Lung (tissue), 12 donors: ENCODE measurements around the gene CEP19. TPM values are rescaled to one million over a fixed set of nuclear protein-coding genes. Genes with fewer than 3 reads are reported as not detected.

ENCODE experiments used
- ATAC-seq: fragments of 200-7000 bp; cut with Tn5 transposase; one replicate; pipeline ENCODE4 v1.9.1; 2020; ENCODE audit warnings: moderate number of reproducible peaks; ENCODE audit not compliant: insufficient read depth, low FRiP score
- DNase-seq, 3 donors: peaks; one replicate each; pipeline ENCODE4 v3.0.0-alpha.2; 2013 to 2017
- H3K27ac ChIP-seq, 2 donors: one replicate each; pipeline ENCODE4 v1.5.1; 2013; ENCODE audit warnings: mild to moderate bottlenecking in 2 of 2, moderate library complexity in 2 of 2, control low read depth in 1 of 2, inconsistent platforms in 1 of 2, low read depth in 1 of 2, low read length in 1 of 2
- H3K27me3 ChIP-seq, 3 donors: one replicate each; pipeline ENCODE4 v1.5.1; 2013; ENCODE audit warnings: low read length in 2 of 3; ENCODE audit not compliant: control insufficient read depth in 3 of 3, insufficient read depth in 3 of 3
- H3K36me3 ChIP-seq, 4 donors: one replicate each; pipeline ENCODE4 v1.5.1; 2013; ENCODE audit warnings: low read length in 4 of 4, mild to moderate bottlenecking in 1 of 4, moderate library complexity in 1 of 4; ENCODE audit not compliant: control insufficient read depth in 4 of 4, insufficient read depth in 4 of 4
- H3K4me1 ChIP-seq, 5 donors: one replicate each; pipeline ENCODE4 v1.5.1; 2013; ENCODE audit warnings: low read length in 5 of 5, mild to moderate bottlenecking in 2 of 5, moderate library complexity in 1 of 5; ENCODE audit not compliant: control insufficient read depth in 5 of 5, insufficient read depth in 5 of 5
- H3K4me3 ChIP-seq: one replicate; pipeline ENCODE4 v1.5.1; 2013; ENCODE audit warnings: mild to moderate bottlenecking, control low read depth, moderate library complexity
- H3K9ac ChIP-seq, 2 donors: one replicate each; pipeline ENCODE4 v1.5.1; 2013; ENCODE audit warnings: low read length in 2 of 2, control low read depth in 1 of 2; ENCODE audit not compliant: insufficient read depth in 1 of 2
- H3K9me3 ChIP-seq, 4 donors: one replicate each; pipeline ENCODE4 v1.5.1; 2013; ENCODE audit warnings: low read length in 3 of 4, mild to moderate bottlenecking in 1 of 4, moderate library complexity in 1 of 4; ENCODE audit not compliant: control insufficient read depth in 4 of 4, insufficient read depth in 3 of 4
- WGBS, 2 donors: extraction: QIAGEN DNeasy Blood & Tissue Kit; methylation state at CpG; one replicate each; pipeline ENCODE4 v1.1.7; 2013; 5-methylcytosine and 5-hydroxymethylcytosine counted together
- polyA plus RNA-seq, 2 donors: library from polyadenylated mRNA; stranded (reverse); fragments of 200-250 nt; gene quantifications; one replicate each; pipeline ENCODE4 v1.2.1, GENCODE V29; 2013
- total RNA-seq, 2 donors: library from RNA; depleted of rRNA in 1 of 2; stranded (reverse); fragments of >200 nt in 1 of 2; gene quantifications; one replicate each; pipeline ENCODE4 v1.2.1, GENCODE V29; 2014 to 2021
- TF ChIP-seq, protein P1 (sequence below): IDR thresholded peaks from 2 replicates; pipeline ENCODE4 v1.5.1; 2012; ENCODE audit warnings: mild to moderate bottlenecking; ENCODE audit errors: control extremely low read depth, extremely low read depth
- donor health status: control.
- donor health status: control.
- donor health status: Bipolar disorder and iron deficiency.
- donor health status: healthy.
- donor health status: DM: yes; HTN: yes; CAD: no.

Gene CEP19
- total and polyA plus RNA-seq, 4 donors = 0.93 to 4.3 (median 2.4) TPM

GRCh38 chr3:196662033-196662432 is 50.0 kb downstream of the CEP19 start:
- Histone ChIP-seq H3K27me3 (no peaks in the 10 kb centered on the region), H3K4me1 (peaks cover 0 to 8% (median 0%) of the 10 kb centered on the region in 5 donors), H3K4me3 (no peak overlapping the region), H3K27ac (no peak overlapping the region), H3K9me3 (peaks cover 0 to 2% (median 0%) of the 10 kb centered on the region in 4 donors), H3K36me3 (peaks cover 0 to 23% (median 0%) of the 10 kb centered on the region in 4 donors), H3K9ac (no peak overlapping the region)
- ATAC-seq = no peak
- DNase-seq = no peak
- 88 to 95% methylated on average over 13 of the region's 13 CpGs for WGBS, 2 donors
- TF ChIP-seq, protein P1, sequence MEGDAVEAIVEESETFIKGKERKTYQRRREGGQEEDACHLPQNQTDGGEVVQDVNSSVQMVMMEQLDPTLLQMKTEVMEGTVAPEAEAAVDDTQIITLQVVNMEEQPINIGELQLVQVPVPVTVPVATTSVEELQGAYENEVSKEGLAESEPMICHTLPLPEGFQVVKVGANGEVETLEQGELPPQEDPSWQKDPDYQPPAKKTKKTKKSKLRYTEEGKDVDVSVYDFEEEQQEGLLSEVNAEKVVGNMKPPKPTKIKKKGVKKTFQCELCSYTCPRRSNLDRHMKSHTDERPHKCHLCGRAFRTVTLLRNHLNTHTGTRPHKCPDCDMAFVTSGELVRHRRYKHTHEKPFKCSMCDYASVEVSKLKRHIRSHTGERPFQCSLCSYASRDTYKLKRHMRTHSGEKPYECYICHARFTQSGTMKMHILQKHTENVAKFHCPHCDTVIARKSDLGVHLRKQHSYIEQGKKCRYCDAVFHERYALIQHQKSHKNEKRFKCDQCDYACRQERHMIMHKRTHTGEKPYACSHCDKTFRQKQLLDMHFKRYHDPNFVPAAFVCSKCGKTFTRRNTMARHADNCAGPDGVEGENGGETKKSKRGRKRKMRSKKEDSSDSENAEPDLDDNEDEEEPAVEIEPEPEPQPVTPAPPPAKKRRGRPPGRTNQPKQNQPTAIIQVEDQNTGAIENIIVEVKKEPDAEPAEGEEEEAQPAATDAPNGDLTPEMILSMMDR = no peak

GRCh38 chr3:196661400-196661799 is 50.6 kb downstream of the CEP19 start:
- H3K9me3 ChIP-seq = peaks cover 0 to 2% (median 0%) of the 10 kb centered on the region in 4 donors
- TF ChIP-seq, protein P1 = no peak
- peaks cover 0 to 8% (median 0%) of the 10 kb centered on the region in 5 donors for H3K4me1 ChIP-seq
- 77 to 85% methylated on average over 16 of the region's 16 CpGs for WGBS, 2 donors
- no peak overlapping the region for H3K4me3 ChIP-seq
- no peak overlapping the region for H3K9ac ChIP-seq
- peaks cover 0 to 26% (median 0%) of the 10 kb centered on the region in 4 donors for H3K36me3 ChIP-seq
- H3K27me3 ChIP-seq = no peaks in the 10 kb centered on the region
- DNase-seq = no peak
- no peak overlapping the region for H3K27ac ChIP-seq
- ATAC-seq = no peak

DNA sequence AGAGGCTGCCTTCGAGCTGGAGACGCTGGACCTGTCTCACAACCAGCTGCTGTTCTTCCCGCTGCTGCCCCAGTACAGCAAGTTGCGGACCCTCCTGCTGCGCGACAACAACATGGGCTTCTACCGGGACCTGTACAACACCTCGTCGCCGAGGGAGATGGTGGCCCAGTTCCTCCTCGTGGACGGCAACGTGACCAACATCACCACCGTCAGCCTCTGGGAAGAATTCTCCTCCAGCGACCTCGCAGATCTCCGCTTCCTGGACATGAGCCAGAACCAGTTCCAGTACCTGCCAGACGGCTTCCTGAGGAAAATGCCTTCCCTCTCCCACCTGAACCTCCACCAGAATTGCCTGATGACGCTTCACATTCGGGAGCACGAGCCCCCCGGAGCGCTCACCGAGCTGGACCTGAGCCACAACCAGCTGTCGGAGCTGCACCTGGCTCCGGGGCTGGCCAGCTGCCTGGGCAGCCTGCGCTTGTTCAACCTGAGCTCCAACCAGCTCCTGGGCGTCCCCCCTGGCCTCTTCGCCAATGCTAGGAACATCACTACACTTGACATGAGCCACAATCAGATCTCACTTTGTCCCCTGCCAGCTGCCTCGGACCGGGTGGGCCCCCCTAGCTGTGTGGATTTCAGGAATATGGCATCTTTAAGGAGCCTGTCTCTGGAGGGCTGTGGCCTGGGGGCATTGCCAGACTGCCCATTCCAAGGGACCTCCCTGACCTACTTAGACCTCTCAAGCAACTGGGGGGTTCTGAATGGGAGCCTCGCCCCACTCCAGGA is 51.5 kb downstream of the CEP19 start:
- 75 to 87% methylated on average over 32 of the region's 32 CpGs for WGBS, 2 donors
- H3K9ac ChIP-seq = no peak overlapping the region
- H3K9me3 ChIP-seq = peaks cover 0 to 2% (median 0%) of the 10 kb centered on the region in 4 donors
- TF ChIP-seq, protein P1 = no peak
- ATAC-seq = no peak
- DNase-seq = peak in 1 of 3 donors; percentile 39
- no peak overlapping the region for H3K27ac ChIP-seq
- H3K4me1 ChIP-seq = peaks cover 0 to 8% (median 0%) of the 10 kb centered on the region in 5 donors
- H3K36me3 ChIP-seq = peaks cover 0 to 26% (median 0%) of the 10 kb centered on the region in 4 donors
- H3K27me3 ChIP-seq = no peaks in the 10 kb centered on the region
- no peak overlapping the region for H3K4me3 ChIP-seq
